ENCODE results near the gene XYLT2. TPM values are rescaled to one million over a fixed set of nuclear protein-coding genes. Genes with fewer than 3 reads are reported as not detected.

Gene XYLT2
- total and polyA plus RNA-seq, 2 donors (not counting 3 experiments of a cell fraction or from before 2014, with no cell fraction given) = 19.1 to 26.6 TPM

GRCh38 chr17:50326831-50327364 is 19.0 kb upstream of the XYLT2 start:
- Histone ChIP-seq H3K36me3 (ENCODE audit: control insufficient read depth in 2 of 2, extremely low read depth in 1 of 2, insufficient read depth in 2 of 2, low read length in 2 of 2) (no peaks in the 10 kb centered on the region), H2AFZ (ENCODE audit: low read depth, low read length) (no peak overlapping the region), H3K27ac (ENCODE audit: insufficient read depth, low read depth, low read length) (no peak overlapping the region), H3K9ac (replicated peaks; ENCODE audit: extremely low read depth, insufficient read depth, low read length) (no peak overlapping the region), H3K9me1 (replicated peaks; ENCODE audit: control insufficient read depth, extremely low read depth, insufficient read depth, low read length) (no peaks in the 10 kb centered on the region), H3K4me3 (replicated peaks in 1 of 3; ENCODE audit: insufficient read depth in 1 of 3, low read depth in 1 of 3, low read length in 3 of 3) (no peak overlapping the region), H3K27me3 (ENCODE audit: control insufficient read depth in 2 of 2, insufficient read depth in 2 of 2, low read length in 2 of 2) (peaks cover 0 to 5% of the 10 kb centered on the region in 2 experiments), H3K9me3 (replicated peaks; ENCODE audit: control insufficient read depth, insufficient read depth, low read length) (no peaks in the 10 kb centered on the region), H3K4me1 (ENCODE audit: control insufficient read depth, extremely low read depth, insufficient read depth, low read length) (no peaks in the 10 kb centered on the region), H3K79me2 (ENCODE audit: control insufficient read depth, insufficient read depth, low read length) (no peaks in the 10 kb centered on the region), H4K20me1 (replicated peaks; ENCODE audit: control insufficient read depth, extremely low read depth, insufficient read depth, low read length) (no peaks in the 10 kb centered on the region), H3K4me2 (ENCODE audit: insufficient read depth, low read length) (no peak overlapping the region)
- BruUV-seq (replicated peaks) = no TSS peak
- POLR2A ChIA-PET = no interaction called here
- dilution Hi-C loops (cut with MboI; ENCODE audit: extremely low pct_ligation_motif_present, low sequenced_read_pairs) = no loop called here
- intact Hi-C loops (cut with micrococcal nuclease) = no loop called here
- CTCF ChIA-PET = no interaction called here
- DNase-seq (ENCODE audit: low read depth, low spot score) = no peak
- FAIRE-seq = no peak
- no peak for TF ChIP-seq EZH2 (IDR thresholded peaks at IDR 0.05; ENCODE audit: borderline replicate concordance, low read depth, low read length, severe bottlenecking)
- TF ChIP-seq POLR2AphosphoS5 (IDR thresholded peaks at IDR 0.05; ENCODE audit: insufficient read depth, low read depth, low read length) = no peak
- TF ChIP-seq POLR2A (IDR thresholded peaks at IDR 0.05; ENCODE audit: low read depth, low read length) = no peak
- TF ChIP-seq GATA2 (IDR thresholded peaks at IDR 0.05; ENCODE audit: insufficient read depth, insufficient read length, low read depth, low read length) = no peak
- no peak for TF ChIP-seq CTCF (IDR thresholded peaks at IDR 0.05; ENCODE audit: extremely low read depth in 1 of 2, insufficient read depth in 1 of 2, low read depth in 1 of 2, low read length in 2 of 2)
- TF ChIP-seq FOS (IDR thresholded peaks at IDR 0.05; ENCODE audit: borderline replicate concordance, insufficient read depth, low read length) = no peak
- TF ChIP-seq JUN (IDR thresholded peaks at IDR 0.05; ENCODE audit: borderline replicate concordance, insufficient read depth, insufficient read length, low read depth) = no peak
- TF ChIP-seq MYC (IDR thresholded peaks at IDR 0.05; ENCODE audit: low read depth, low read length) = no peak
- no peak for TF ChIP-seq MAX (IDR thresholded peaks at IDR 0.05; ENCODE audit: insufficient read depth, insufficient read length)
